Upper lobe of left lung (tissue), 6 donors: ENCODE data around the gene LTBP1. TPM values are rescaled to one million over a fixed set of nuclear protein-coding genes. Genes with fewer than 3 reads are reported as not detected.

Source experiments
- ATAC-seq, 2 donors: fragments of 200-7000 bp; cut with Tn5 transposase; one replicate each; pipeline ENCODE4 v1.9.1; 2022; ENCODE audit warnings: mild to moderate bottlenecking in 2 of 2, moderate library complexity in 2 of 2; ENCODE audit not compliant: low FRiP score in 2 of 2
- DNase-seq, 2 donors: peaks; one replicate each; pipeline ENCODE4 v3.0.0-alpha.2; 2019 to 2020
- H3K27ac ChIP-seq, 4 donors: fragments of 200-600 bp; sonication (generic); one replicate each; pipeline ENCODE4 v1.5.1; 2016 to 2019
- H3K27me3 ChIP-seq, 4 donors: fragments of 200-600 bp; sonication (generic); one replicate each; pipeline ENCODE4 v1.5.1; 2017 to 2019
- H3K36me3 ChIP-seq, 4 donors: fragments of 200-600 bp; sonication (generic); one replicate each; pipeline ENCODE4 v1.5.1; 2016 to 2019
- H3K4me1 ChIP-seq, 4 donors: fragments of 200-600 bp; sonication (generic); one replicate each; pipeline ENCODE4 v1.5.1; 2018 to 2019
- H3K4me3 ChIP-seq, 4 donors: fragments of 200-600 bp; sonication (generic); one replicate each; pipeline ENCODE4 v1.5.1; 2017 to 2019; ENCODE audit warnings: mild to moderate bottlenecking in 2 of 4, moderate library complexity in 1 of 4
- H3K9me3 ChIP-seq, 4 donors: fragments of 200-600 bp; sonication (generic); one replicate each; pipeline ENCODE4 v1.5.1; 2018 to 2019
- CTCF ChIP-seq, 6 experiments: fragments of 450-650 bp in 4 of 6; fragments of 200-600 bp in 2 of 6; sonication (generic) in 2 of 6; IDR thresholded peaks; one replicate each; pipeline ENCODE4 v1.5.1; 2016 to 2019; ENCODE audit warnings: antibody characterized with exemption in 6 of 6
- EP300 ChIP-seq, 4 donors: sonication (generic); formaldehyde crosslinking; IDR thresholded peaks; one replicate each; pipeline ENCODE4 v1.5.1; 2017; ENCODE audit warnings: antibody characterized with exemption in 4 of 4, control low read depth in 2 of 4
- POLR2A ChIP-seq, 4 donors: fragments of 450-650 bp; IDR thresholded peaks; one replicate each; pipeline ENCODE4 v1.5.1; 2016 to 2017; ENCODE audit warnings: antibody characterized with exemption in 4 of 4, mild to moderate bottlenecking in 2 of 4
- POLR2AphosphoS5 ChIP-seq, 2 donors: sonication (generic); formaldehyde crosslinking; IDR thresholded peaks; one replicate each; pipeline ENCODE4 v1.5.1; 2017; ENCODE audit warnings: antibody characterized with exemption in 2 of 2
- WGBS, 2 donors: methylation state at CpG; one replicate each; pipeline ENCODE4 v1.1.5; 2017 to 2018; 5-methylcytosine and 5-hydroxymethylcytosine counted together
- total RNA-seq, 6 donors: library from RNA; depleted of rRNA in 4 of 6; stranded (reverse); fragments of >200 nt in 4 of 6; gene quantifications; one replicate each; pipeline versions ENCODE4 v1.1.0 to v1.2.1, GENCODE V29; 2016 to 2021
- donor health status: DM: no; HTN: no; CAD: no; lungs with moderate emphysema.
- donor health status: DM: no; HTN: yes; CAD: no; lungs with severe emphysema.

The LTBP1 gene
- total RNA-seq, 6 donors from 2014 or later = 11.5 to 45.0 (median 27.1) TPM

GRCh38 chr2:33129263-33130053 is 182.7 kb downstream of the LTBP1 start:
- 84 to 89% methylated on average over 7 of the region's 7 CpGs for WGBS, 2 donors
- no peak for TF ChIP-seq POLR2A (IDR thresholded peaks at IDR 0.05)
- TF ChIP-seq EP300 (IDR thresholded peaks at IDR 0.05) = no peak
- no peak for TF ChIP-seq POLR2AphosphoS5 (IDR thresholded peaks at IDR 0.05)
- no peak for TF ChIP-seq CTCF (IDR thresholded peaks at IDR 0.05)
- Histone ChIP-seq H3K4me1 (peaks cover 7 to 17% (median 12%) of the 10 kb centered on the region in 4 donors), H3K36me3 (no peaks in the 10 kb centered on the region), H3K4me3 (no peak overlapping the region), H3K9me3 (no peaks in the 10 kb centered on the region), H3K27me3 (no peaks in the 10 kb centered on the region), H3K27ac (no peak overlapping the region)
- DNase-seq (no peak), ATAC-seq (no peak)

- no peak for DNase-seq
- Histone ChIP-seq H3K27ac (no peak overlapping the region), H3K36me3 (no peaks in the 10 kb centered on the region), H3K27me3 (no peaks in the 10 kb centered on the region), H3K9me3 (no peaks in the 10 kb centered on the region), H3K4me3 (no peak overlapping the region), H3K4me1 (peaks cover 10 to 21% (median 12%) of the 10 kb centered on the region in 4 donors)
- 62 to 73% methylated on average over 7 of the region's 7 CpGs for WGBS, 2 donors
- TF ChIP-seq POLR2AphosphoS5 (IDR thresholded peaks at IDR 0.05) = no peak
- TF ChIP-seq EP300 (IDR thresholded peaks at IDR 0.05) = no peak
- TF ChIP-seq CTCF (IDR thresholded peaks at IDR 0.05) = no peak
- no peak for TF ChIP-seq POLR2A (IDR thresholded peaks at IDR 0.05)
- ATAC-seq = no peak
These were observed 183.3 kb downstream of the LTBP1 start for GRCh38 chr2:33130054-33130447.

DNA sequence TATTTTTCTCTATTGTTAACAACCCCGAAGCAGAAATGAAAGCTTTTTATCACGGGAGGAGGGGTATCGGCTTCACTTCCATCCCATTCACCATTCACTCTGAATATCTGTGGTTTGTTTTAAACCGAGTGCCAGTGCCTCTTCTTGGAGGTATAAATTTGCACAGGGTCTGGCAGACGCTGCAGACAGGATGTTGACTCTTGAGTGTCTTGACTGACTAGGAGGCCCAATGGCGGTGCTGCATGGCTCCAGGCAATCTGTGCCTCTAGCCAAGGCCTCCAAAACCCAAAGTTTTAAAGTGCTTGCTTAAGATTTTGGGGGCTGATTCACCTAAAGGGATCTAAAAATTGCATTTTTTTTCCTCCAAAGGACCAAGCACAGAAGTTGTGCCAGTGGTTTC is 183.8 kb downstream of the LTBP1 start:
- 69 to 73% methylated on average over 5 to 6 of the region's 6 CpGs for WGBS, 2 donors
- no peak for DNase-seq
- TF ChIP-seq EP300 (IDR thresholded peaks at IDR 0.05) (no peak), CTCF (IDR thresholded peaks at IDR 0.05) (no peak), POLR2AphosphoS5 (IDR thresholded peaks at IDR 0.05) (no peak), POLR2A (IDR thresholded peaks at IDR 0.05) (no peak)
- H3K27me3 ChIP-seq = no peaks in the 10 kb centered on the region
- peaks cover 10 to 21% (median 12%) of the 10 kb centered on the region in 4 donors for H3K4me1 ChIP-seq
- no peaks in the 10 kb centered on the region for H3K9me3 ChIP-seq
- no peaks in the 10 kb centered on the region for H3K36me3 ChIP-seq
- H3K4me3 ChIP-seq = no peak overlapping the region
- no peak for ATAC-seq
- H3K27ac ChIP-seq = no peak overlapping the region

DNA sequence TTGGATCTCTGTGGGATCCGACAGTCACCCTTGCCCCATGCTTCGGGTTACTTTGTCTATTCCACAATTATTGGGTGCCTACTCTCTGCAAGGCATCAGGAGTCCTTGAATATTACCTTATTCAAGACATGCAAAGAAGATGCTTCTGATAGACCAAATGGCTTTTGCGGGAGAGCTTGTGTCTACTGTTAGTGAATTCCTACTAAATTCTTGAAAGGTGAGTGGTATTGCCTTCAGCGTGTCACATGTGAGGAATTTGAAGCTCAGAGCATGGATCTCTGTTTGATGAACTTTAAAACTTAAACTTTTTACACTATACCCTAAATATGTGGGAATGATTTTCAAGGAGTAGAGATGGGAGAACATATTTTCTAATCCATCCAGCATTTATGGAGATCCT is 184.4 kb downstream of the LTBP1 start:
- no peak for TF ChIP-seq CTCF (IDR thresholded peaks at IDR 0.05)
- TF ChIP-seq EP300 (IDR thresholded peaks at IDR 0.05) = no peak
- TF ChIP-seq POLR2A (IDR thresholded peaks at IDR 0.05) = no peak
- no peak for TF ChIP-seq POLR2AphosphoS5 (IDR thresholded peaks at IDR 0.05)
- 98 to 99% methylated on average over 4 of the region's 4 CpGs for WGBS, 2 donors
- H3K36me3 ChIP-seq = no peaks in the 10 kb centered on the region
- no peak overlapping the region for H3K27ac ChIP-seq
- peaks cover 11 to 24% (median 14%) of the 10 kb centered on the region in 4 donors for H3K4me1 ChIP-seq
- no peak overlapping the region for H3K4me3 ChIP-seq
- ATAC-seq (no peak), DNase-seq (no peak)
- H3K9me3 ChIP-seq = no peaks in the 10 kb centered on the region
- no peaks in the 10 kb centered on the region for H3K27me3 ChIP-seq

- H3K4me3 ChIP-seq = no peak overlapping the region
- no peak overlapping the region for H3K27ac ChIP-seq
- peaks cover 13 to 31% (median 15%) of the 10 kb centered on the region in 4 donors for H3K4me1 ChIP-seq
- 26 to 44% methylated on average over 2 of the region's 2 CpGs for WGBS, 2 donors
- no peak for ATAC-seq
- no peaks in the 10 kb centered on the region for H3K27me3 ChIP-seq
- H3K36me3 ChIP-seq = no peaks in the 10 kb centered on the region
- TF ChIP-seq EP300 (IDR thresholded peaks at IDR 0.05) (no peak), CTCF (IDR thresholded peaks at IDR 0.05) (no peak), POLR2A (IDR thresholded peaks at IDR 0.05) (no peak), POLR2AphosphoS5 (IDR thresholded peaks at IDR 0.05) (no peak)
- H3K9me3 ChIP-seq = no peaks in the 10 kb centered on the region
- no peak for DNase-seq
These were observed 185.0 kb downstream of the LTBP1 start for GRCh38 chr2:33131749-33132148.
